Epithelial cell of proximal tubule (primary cell): ENCODE data around the gene MTO1. TPM values are rescaled to one million over a fixed set of nuclear protein-coding genes. Genes with fewer than 3 reads are reported as not detected.
A peak's percentile ranks its signal among the peaks of the same experiment; 100 is the strongest.
"Not testable (repeated sequence)": the region's sequence is repeated elsewhere in the genome, so short reads cannot be mapped to it uniquely, and the experiment has no call there.

ENCODE experiments used
- DNase-seq: peaks from one replicate; pipeline ENCODE4 v3.0.0-alpha.2; 2011; ENCODE audit warnings: low read depth
- H3K4me3 ChIP-seq: 2 replicates; pipeline ENCODE4 v1.5.1; 2011; ENCODE audit warnings: low read depth, mild to moderate bottlenecking, low read length
- CTCF ChIP-seq: conservative IDR thresholded peaks from 2 replicates; pipeline ENCODE4 v1.5.1; 2012; ENCODE audit warnings: low read depth, mild to moderate bottlenecking, low read length
- total RNA-seq: library from RNA; depleted of rRNA; stranded (reverse); fragments of >200 nt; gene quantifications from 2 replicates; pipeline ENCODE4 v1.2.3, GENCODE V29; 2015

MTO1 gene
- total RNA-seq, 1 donor from 2014 or later = 23.5 TPM

- no peak for DNase-seq
- no peak for TF ChIP-seq CTCF
- no peak overlapping the region for H3K4me3 ChIP-seq
These were observed 73.1 kb downstream of the MTO1 start for GRCh38 chr6:73534628-73535027.

- no peak for TF ChIP-seq CTCF
- no peak overlapping the region for H3K4me3 ChIP-seq
- no peak for DNase-seq
These were observed 76.1 kb downstream of the MTO1 start for GRCh38 chr6:73537677-73538076.

- TF ChIP-seq CTCF = no peak
- no peak for DNase-seq
- H3K4me3 ChIP-seq = no peak overlapping the region
These were observed 76.7 kb downstream of the MTO1 start for GRCh38 chr6:73538116-73538779.

- not testable (repeated sequence) for DNase-seq, H3K4me3 ChIP-seq
These were observed 80.9 kb downstream of the MTO1 start for GRCh38 chr6:73542481-73542880.

GRCh38 chr6:73542891-73543290 lies 81.4 kb downstream of the MTO1 start:
- TF ChIP-seq CTCF = no peak
- no peak overlapping the region for H3K4me3 ChIP-seq
- no peak for DNase-seq

GRCh38 chr6:73547036-73547435 lies 85.5 kb downstream of the MTO1 start:
- TF ChIP-seq CTCF = no peak
- no peak overlapping the region for H3K4me3 ChIP-seq
- no peak for DNase-seq

- H3K4me3 ChIP-seq = no peak overlapping the region
- peak; percentile 38 for TF ChIP-seq CTCF
- DNase-seq = no peak
These were observed 87.2 kb downstream of the MTO1 start for GRCh38 chr6:73548458-73549446.

GRCh38 chr6:73551115-73551514 lies 89.6 kb downstream of the MTO1 start:
- DNase-seq, H3K4me3 ChIP-seq: not testable (repeated sequence)

GRCh38 chr6:73555380-73555949 lies 93.9 kb downstream of the MTO1 start:
- H3K4me3 ChIP-seq, DNase-seq: not testable (repeated sequence)
